DMS 273 treated with DMSO at 0.1 percent for 48 hours (cell line): ENCODE measurements around the gene KCNIP1.
A peak's percentile ranks its signal among the peaks of the same experiment; 100 is the strongest.
"Not testable (repeated sequence)": the region's sequence is repeated elsewhere in the genome, so short reads cannot be mapped to it uniquely, and the experiment has no call there.

ENCODE experiments used
- DNase-seq: peaks from one replicate; lab custom pipeline; 2025; lab: John Stamatoyannopoulos, UW

KCNIP1 gene

GRCh38 chr5:170749911-170750431 lies 246.2 kb downstream of the KCNIP1 start:
- DNase-seq, result no peak

- DNase-seq, result no peak
These were observed 247.0 kb downstream of the KCNIP1 start for GRCh38 chr5:170750791-170751190.

GRCh38 chr5:170751631-170752030 lies 247.8 kb downstream of the KCNIP1 start:
- peak; percentile 73 for DNase-seq

- peak; percentile 96 for DNase-seq
These were observed 248.7 kb downstream of the KCNIP1 start for GRCh38 chr5:170752257-170753215.

GRCh38 chr5:170753311-170753710 lies 249.5 kb downstream of the KCNIP1 start:
- no peak for DNase-seq

- DNase-seq, result not testable (repeated sequence)
These were observed 250.7 kb downstream of the KCNIP1 start for GRCh38 chr5:170754508-170754907.

GRCh38 chr5:170755679-170756456 lies 252.0 kb downstream of the KCNIP1 start:
- no peak for DNase-seq

GRCh38 chr5:170756691-170757090 lies 252.9 kb downstream of the KCNIP1 start:
- no peak for DNase-seq

GRCh38 chr5:170757182-170757601 lies 253.4 kb downstream of the KCNIP1 start:
- DNase-seq, result no peak

GRCh38 chr5:170757669-170758068 lies 253.8 kb downstream of the KCNIP1 start:
- DNase-seq, result no peak

- no peak for DNase-seq
These were observed 254.7 kb downstream of the KCNIP1 start for GRCh38 chr5:170758481-170758880.

GRCh38 chr5:170760113-170760512 lies 256.3 kb downstream of the KCNIP1 start:
- DNase-seq, result peak; percentile 74

GRCh38 chr5:170761048-170761707 lies 257.4 kb downstream of the KCNIP1 start:
- no peak for DNase-seq

- no peak for DNase-seq
These were observed 257.9 kb downstream of the KCNIP1 start for GRCh38 chr5:170761708-170762066.

- DNase-seq, result not testable (repeated sequence)
These were observed 258.5 kb downstream of the KCNIP1 start for GRCh38 chr5:170762298-170762697.

- DNase-seq, result not testable (repeated sequence)
These were observed 262.0 kb downstream of the KCNIP1 start for GRCh38 chr5:170765868-170766267.

- peak; percentile 81 for DNase-seq
These were observed 265.4 kb downstream of the KCNIP1 start for GRCh38 chr5:170769246-170769645.

GRCh38 chr5:170769898-170770416 lies 266.1 kb downstream of the KCNIP1 start:
- DNase-seq, result no peak

GRCh38 chr5:170771496-170771895 lies 267.7 kb downstream of the KCNIP1 start:
- no peak for DNase-seq

- no peak for DNase-seq
These were observed 269.5 kb downstream of the KCNIP1 start for GRCh38 chr5:170773024-170773985.

GRCh38 chr5:170774831-170775230 lies 271.0 kb downstream of the KCNIP1 start:
- DNase-seq, result no peak
